GM21619 (cell line): ENCODE measurements around the gene CACNG4.

Source experiments
- ATAC-seq: cut with Tn5 transposase; IDR thresholded peaks from one replicate; pipeline ENCODE4 v1.9.1; 2021; ENCODE audit not compliant: unreplicated experiment

CACNG4 gene

GRCh38 chr17:66984730-66985129 lies 20.2 kb downstream of the CACNG4 start:
- ATAC-seq: no peak

- no peak for ATAC-seq
Observed at GRCh38 chr17:66985338-66986237, 21.1 kb downstream of the CACNG4 start.

GRCh38 chr17:66986659-66987058 lies 22.2 kb downstream of the CACNG4 start:
- ATAC-seq: no peak

- no peak for ATAC-seq
Observed at GRCh38 chr17:66987059-66987616, 22.6 kb downstream of the CACNG4 start.

- ATAC-seq: no peak
Observed at GRCh38 chr17:66988069-66988798, 23.7 kb downstream of the CACNG4 start.

GRCh38 chr17:66989076-66989475 lies 24.6 kb downstream of the CACNG4 start:
- ATAC-seq: no peak

GRCh38 chr17:66989579-66989978 lies 25.1 kb downstream of the CACNG4 start:
- ATAC-seq: no peak

GRCh38 chr17:66990047-66990446 lies 25.5 kb downstream of the CACNG4 start:
- ATAC-seq: no peak

- ATAC-seq: no peak
Observed at GRCh38 chr17:66992911-66993442, 28.5 kb downstream of the CACNG4 start.

GRCh38 chr17:66994361-66994760 lies 29.9 kb downstream of the CACNG4 start:
- ATAC-seq: no peak

GRCh38 chr17:66994930-66995535 lies 30.5 kb downstream of the CACNG4 start:
- no peak for ATAC-seq

GRCh38 chr17:66995944-66996343 lies 31.4 kb downstream of the CACNG4 start:
- ATAC-seq: no peak

GRCh38 chr17:66996926-66997325 lies 32.4 kb downstream of the CACNG4 start:
- ATAC-seq: no peak

- no peak for ATAC-seq
Observed at GRCh38 chr17:67003231-67003630, 38.7 kb downstream of the CACNG4 start.

GRCh38 chr17:67004181-67004580 lies 39.7 kb downstream of the CACNG4 start:
- no peak for ATAC-seq

GRCh38 chr17:67007266-67007665 lies 42.8 kb downstream of the CACNG4 start:
- no peak for ATAC-seq

GRCh38 chr17:67008101-67008500 lies 43.6 kb downstream of the CACNG4 start:
- ATAC-seq: no peak

- ATAC-seq: no peak
Observed at GRCh38 chr17:67011527-67012175, 47.1 kb downstream of the CACNG4 start.

GRCh38 chr17:67013891-67014290 lies 49.4 kb downstream of the CACNG4 start:
- ATAC-seq: no peak

- no peak for ATAC-seq
Observed at GRCh38 chr17:67015001-67015400, 50.5 kb downstream of the CACNG4 start.
